HG03196 (cell line): ENCODE results near the gene PRKCH.
"Not testable (repeated sequence)": the region's sequence is repeated elsewhere in the genome, so short reads cannot be mapped to it uniquely, and the experiment has no call there.

ENCODE experiments used
- ATAC-seq: cut with Tn5 transposase; IDR thresholded peaks from one replicate; pipeline ENCODE4 v1.9.1; 2021; ENCODE audit not compliant: unreplicated experiment

Gene PRKCH

DNA sequence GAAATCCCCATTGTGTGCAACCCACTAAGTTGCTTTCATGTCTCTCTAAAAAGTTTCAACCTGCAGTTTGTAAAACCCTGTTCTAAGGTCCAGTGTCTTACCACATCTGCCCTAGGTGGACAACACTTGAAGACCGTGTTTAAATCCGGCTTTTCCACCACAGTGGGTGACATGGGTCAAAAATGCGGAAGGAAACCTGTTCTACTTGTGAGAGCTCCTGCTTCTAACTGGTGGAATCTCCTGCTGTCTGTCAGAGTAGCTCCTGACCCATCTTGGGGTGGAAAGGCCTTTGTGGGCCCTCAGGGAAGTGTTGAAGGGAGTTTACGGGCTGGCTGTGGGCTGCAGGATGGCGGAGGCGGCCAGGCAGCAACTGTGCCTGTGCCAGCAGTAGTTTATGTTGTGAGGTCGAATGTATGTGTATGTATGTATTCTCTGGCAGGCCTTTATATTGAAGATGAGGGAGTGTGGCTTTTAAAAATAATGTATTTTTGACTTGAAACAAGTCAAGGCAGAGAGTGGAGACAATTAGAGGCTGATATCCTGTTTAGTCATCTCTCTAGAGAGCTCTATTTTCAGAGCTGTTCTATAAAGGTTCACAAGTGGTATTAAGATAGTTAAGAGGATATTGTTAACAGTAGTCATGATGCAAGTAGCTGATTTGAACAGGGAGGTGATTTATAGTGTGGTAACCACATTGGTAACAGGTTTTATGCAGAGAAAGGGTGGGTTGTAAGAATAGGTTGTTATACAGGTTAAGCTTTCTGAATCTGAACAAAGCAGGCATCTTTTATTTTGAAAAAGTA lies 67.0 kb downstream of the PRKCH start:
- peak; percentile 46 for ATAC-seq

GRCh38 chr14:61388976-61389576 lies 67.7 kb downstream of the PRKCH start:
- ATAC-seq: no peak

- ATAC-seq: no peak
These were observed 69.7 kb downstream of the PRKCH start for GRCh38 chr14:61391119-61391518.

GRCh38 chr14:61392297-61392696 lies 70.9 kb downstream of the PRKCH start:
- no peak for ATAC-seq

GRCh38 chr14:61394542-61394941 lies 73.2 kb downstream of the PRKCH start:
- ATAC-seq: no peak

DNA sequence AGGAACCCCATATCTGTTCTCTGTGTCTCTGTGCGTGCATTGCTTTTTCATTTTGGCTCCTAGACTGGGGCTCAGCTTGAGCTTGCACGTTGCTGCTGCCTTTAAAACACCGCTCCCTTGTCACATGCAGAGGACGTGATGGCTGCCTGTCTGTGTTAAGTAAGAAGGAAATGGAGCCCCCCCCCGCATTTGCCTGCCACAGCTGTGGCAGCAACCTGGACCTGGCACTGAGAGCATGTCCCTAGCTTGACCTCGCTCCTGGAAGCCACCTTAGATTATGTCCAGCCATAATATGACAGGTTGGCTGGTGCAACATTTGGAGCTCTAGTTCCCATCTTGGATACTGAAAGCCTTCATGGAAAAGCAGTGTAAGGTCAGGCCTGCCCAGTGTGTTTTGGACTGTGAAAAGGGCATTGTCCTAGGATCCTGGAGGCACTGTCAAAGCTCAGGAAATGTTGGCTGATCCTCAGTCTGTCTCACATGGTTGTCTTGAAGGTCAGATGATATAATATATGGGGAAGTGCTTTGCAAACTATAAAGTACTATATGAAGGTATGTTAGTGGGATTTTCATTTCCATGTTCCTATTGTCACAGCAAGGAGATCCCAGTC lies 73.8 kb downstream of the PRKCH start:
- no peak for ATAC-seq

DNA sequence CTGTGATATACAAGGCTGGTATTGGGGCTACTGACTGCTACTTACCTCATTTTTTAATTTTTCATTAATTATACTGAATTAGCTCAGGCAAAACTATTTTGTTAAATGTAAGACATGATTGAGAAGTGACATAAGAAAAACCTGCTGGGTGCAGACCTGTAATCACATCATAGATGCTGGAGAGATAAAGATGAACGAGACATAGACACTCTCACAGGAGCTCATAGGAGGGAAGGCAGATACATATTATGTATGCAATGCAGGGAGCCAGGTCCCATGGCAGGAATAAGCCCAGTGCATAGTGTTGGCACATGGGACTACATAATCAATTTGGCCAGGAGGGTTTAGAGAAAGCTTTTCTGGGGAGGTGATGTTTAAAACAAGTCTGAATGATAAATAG lies 74.9 kb downstream of the PRKCH start:
- no peak for ATAC-seq

DNA sequence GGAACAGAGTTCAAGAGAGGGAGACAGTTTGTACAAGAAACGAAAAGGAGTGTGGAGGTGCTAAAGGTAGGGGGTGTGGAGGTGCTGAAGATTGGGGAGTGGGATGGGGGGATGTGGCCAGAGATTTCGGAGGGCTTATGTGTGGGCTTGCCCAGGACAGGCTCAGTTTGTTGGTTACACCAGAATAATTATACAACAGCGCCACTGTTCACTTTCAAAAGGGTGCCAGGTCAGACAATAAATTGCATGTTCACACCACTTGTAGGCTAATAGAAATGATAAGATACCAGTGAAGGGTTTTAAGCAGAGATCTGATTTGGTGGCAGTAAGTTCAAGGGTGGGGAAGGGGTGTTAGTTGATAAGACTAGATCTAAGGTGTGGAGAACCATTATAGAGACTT lies 75.3 kb downstream of the PRKCH start:
- ATAC-seq: no peak

- ATAC-seq: no peak
These were observed 76.2 kb downstream of the PRKCH start for GRCh38 chr14:61397615-61398014.

- no peak for ATAC-seq
These were observed 76.8 kb downstream of the PRKCH start for GRCh38 chr14:61398221-61398620.

DNA sequence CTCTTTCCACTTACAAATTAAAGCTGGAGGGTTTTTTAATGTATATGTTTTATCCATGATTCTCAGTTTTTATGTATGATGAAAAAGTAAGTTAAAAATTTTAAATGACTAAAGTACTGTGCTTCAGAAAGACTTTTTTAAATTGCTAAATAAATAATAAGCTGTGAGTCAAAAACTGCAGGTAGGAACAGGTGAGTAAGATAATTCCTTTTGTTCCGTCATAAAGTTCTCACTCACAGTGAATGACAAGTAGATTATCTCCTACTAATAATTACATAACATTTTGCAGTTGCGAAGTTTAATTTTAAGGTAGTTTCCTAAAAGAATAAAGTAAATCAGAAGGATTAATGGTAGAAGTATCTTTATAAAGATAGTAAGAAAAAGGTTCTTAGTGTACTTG lies 78.0 kb downstream of the PRKCH start:
- ATAC-seq: no peak

DNA sequence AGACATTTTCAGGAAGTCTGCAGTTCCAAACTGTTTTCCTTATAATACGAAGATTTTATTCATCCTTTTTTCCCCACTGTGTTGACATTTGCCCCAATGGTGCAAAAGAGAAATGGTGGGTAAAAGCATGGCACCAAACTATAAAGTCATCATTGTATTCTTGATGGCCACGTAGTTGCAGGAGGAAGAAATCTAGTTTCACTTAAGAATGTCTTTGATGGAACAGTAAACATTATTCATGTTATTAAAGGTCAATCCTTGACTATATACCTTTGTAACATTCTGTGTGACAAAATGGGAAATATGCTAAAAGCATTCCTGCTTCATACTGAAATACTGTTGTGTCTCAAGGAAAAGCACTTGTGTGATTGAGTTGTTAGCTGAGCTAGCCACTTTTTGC lies 80.1 kb downstream of the PRKCH start:
- no peak for ATAC-seq

GRCh38 chr14:61403411-61403810 lies 82.0 kb downstream of the PRKCH start:
- ATAC-seq: no peak

DNA sequence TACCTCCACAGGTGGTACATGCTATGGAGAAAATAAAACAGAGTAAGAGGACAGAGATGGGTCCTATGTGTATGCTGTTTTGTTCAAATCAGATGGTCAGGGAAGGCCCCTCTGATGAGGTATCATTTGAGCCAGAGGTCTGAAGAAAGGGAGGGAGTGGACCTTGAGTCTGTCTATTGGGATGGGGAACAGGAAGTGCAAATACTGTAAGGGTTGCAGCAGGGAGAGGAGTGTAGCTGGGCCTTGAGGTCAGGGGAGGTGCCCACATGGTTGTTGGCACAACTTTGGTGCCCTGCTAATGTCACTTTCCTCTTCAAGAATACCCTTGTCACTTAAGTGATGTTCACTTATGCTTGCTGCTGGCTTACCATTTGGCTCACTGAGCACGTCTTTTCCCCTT lies 83.3 kb downstream of the PRKCH start:
- no peak for ATAC-seq

DNA sequence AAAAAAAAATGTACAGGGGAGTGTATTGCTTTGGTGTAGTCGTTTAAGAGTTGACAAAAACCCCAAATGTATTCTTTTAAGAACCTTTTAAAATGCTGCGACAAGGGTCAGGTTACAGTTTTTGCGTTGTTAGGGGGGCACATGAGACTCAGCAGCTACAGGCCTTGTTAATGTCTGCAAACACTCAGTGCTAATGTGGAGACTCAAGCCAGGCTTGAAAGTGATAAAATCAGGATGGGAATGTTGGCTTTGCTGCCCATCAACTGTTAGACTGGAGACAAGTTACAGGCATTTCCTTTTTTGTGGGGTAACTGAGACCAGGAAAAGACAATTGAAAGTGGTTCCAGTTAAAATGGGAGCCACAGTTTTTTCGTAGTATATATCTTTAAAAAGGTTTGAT lies 84.8 kb downstream of the PRKCH start:
- ATAC-seq: no peak

DNA sequence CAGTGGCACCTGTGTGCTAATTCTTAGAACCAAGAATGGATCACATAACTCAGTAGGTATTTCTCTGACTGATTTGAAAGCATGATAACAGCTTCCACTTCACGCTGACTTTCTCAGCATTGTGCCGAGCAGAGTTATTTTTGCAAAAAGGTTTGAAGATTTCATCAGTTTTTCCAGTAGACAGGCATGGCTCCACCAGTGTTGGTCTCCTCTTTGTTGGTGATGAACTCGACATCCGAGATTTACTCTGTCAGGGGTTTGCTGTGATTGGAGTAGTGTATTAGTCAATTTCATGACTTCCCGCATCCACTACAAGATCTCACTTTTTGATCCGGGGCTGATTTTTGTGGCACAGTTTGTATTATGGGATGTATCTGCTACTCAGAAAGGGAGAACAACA lies 85.3 kb downstream of the PRKCH start:
- no peak for ATAC-seq

GRCh38 chr14:61408498-61408897 lies 87.1 kb downstream of the PRKCH start:
- ATAC-seq: no peak

GRCh38 chr14:61409782-61410181 lies 88.4 kb downstream of the PRKCH start:
- no peak for ATAC-seq

GRCh38 chr14:61415934-61416333 lies 94.6 kb downstream of the PRKCH start:
- not testable (repeated sequence) for ATAC-seq

GRCh38 chr14:61416591-61416990 lies 95.2 kb downstream of the PRKCH start:
- ATAC-seq: no peak

GRCh38 chr14:61417141-61417540 lies 95.8 kb downstream of the PRKCH start:
- no peak for ATAC-seq

GRCh38 chr14:61417883-61418455 lies 96.6 kb downstream of the PRKCH start:
- no peak for ATAC-seq
